Stimulated activated CD4-positive, alpha-beta T cell treated with anti-CD3 and anti-CD28 coated beads, Interleukin-1b, Interleukin-23, amount 100 ng/mL, for 1 hour (primary cell): ENCODE measurements around the gene LRP1B.

ENCODE experiments used
- DNase-seq, 2 donors: peaks; one replicate each; pipeline ENCODE4 v3.0.0-alpha.2; 2020; ENCODE audit warnings: low read depth in 2 of 2

The LRP1B gene

DNA sequence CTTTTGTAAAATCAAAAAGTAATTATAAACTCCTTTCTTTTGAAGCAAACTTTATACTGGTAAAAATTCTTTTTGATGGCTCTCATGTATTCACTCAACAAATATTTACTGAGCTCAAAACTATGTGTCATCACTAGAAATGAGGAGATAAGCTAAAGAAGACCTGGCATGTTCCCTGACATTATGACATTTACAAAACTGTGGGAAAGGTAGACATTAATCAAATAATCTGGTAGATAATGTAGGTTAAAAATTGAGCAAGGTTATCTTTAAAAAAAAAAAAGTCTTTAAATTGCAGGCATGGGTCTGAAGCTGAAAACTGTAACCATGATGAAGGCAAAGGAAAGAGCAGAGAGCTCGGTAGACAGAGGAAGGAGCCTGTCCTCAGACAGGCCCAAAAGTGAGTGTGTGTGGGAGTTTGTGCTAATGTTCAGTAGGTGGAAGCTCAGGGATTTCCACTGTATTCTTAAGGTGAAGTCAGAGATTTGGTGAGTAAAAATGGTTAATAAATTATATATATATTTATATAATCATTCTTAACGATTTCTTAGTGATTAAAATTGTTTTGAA is 612.9 kb downstream of the LRP1B start:
- no peak for DNase-seq

- no peak for DNase-seq
Observed at GRCh38 chr2:141517180-141517851, 613.5 kb downstream of the LRP1B start.

DNA sequence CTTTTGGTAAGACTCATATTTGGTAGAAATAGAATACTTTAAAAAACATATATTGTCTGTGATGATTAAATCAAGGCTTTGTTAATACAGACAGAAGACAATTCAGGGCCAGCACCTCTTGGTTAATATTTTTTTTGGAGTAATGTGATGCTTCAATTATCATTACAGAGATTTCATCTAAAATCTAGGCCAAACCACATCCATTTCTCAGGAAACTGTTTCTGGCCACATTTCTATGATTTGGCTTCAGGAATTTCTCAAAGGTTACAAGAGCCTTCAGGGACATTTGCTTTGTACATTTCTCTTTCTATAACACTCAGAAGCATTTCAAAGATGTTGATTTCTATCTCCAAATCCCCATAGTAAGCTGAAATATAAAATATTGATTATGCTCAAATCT is 614.9 kb downstream of the LRP1B start:
- no peak for DNase-seq

DNA sequence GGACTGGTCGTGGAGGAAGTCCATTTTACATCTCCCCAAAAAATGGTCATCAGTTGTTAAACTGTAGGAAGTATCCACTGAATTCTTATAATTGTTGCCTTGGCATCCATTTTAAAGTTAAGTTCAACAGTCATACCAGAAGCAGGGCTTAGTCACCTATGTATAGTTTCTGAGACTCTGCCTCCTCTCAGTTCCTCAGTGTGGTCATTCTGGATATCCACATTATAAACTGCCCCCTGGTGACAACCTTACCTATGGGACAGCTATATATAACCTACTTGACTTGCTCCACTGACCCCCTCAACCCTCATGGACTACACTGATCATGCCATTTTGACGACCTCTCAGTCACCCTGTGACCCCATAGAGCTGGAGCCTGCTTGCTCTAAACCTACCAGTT is 617.0 kb downstream of the LRP1B start:
- DNase-seq: no peak

- DNase-seq: no peak
Observed at GRCh38 chr2:141508806-141509595, 621.8 kb downstream of the LRP1B start.

DNA sequence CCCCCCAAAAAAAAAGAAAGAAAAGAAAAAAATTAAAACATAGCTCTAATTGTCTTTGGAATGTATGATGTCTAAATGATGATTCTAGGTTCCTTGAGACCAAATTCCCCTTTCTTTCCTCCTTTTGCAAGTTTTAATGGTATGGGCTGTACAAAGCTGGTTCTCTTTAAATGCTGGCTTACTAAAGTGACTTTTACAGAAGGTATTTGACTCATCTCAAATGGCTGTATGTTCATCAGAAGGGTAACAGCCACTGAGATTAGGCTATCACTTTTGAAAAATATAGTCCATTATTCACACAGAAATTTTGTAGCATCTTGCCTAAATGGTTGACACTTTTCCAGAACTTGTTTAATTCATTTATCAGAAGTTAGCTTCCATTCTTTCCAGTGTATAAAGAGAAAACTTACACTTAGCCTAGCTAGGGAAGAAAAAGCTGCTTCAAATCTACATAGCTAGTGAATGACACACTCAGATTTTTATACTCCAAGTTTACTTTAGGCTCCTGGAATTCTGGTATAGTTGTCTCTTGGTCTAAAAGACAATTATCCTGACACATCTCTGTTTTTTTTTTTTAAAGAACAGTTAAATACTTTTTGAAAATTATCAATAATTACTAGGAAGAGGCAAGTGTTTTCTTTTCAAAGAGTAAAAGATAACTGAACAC is 622.6 kb downstream of the LRP1B start:
- no peak for DNase-seq

DNA sequence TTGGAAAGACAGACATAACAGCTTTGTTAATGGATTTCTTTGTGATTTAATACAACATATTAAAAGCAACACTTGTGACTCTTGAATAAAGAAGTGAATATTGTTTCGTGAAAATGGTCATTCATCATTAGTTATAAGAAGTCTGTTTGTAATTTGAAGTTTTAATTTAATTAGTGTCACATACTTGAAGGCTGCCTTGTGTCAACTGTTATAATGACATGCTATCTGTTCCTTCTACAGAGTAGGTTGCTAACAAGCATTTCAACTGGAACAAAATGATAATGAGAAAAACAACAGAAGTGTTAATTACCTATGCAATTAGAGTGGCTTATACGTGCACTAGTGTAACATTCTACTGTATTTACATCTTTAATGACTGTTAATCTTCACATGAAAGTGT is 624.7 kb downstream of the LRP1B start:
- DNase-seq: no peak

DNA sequence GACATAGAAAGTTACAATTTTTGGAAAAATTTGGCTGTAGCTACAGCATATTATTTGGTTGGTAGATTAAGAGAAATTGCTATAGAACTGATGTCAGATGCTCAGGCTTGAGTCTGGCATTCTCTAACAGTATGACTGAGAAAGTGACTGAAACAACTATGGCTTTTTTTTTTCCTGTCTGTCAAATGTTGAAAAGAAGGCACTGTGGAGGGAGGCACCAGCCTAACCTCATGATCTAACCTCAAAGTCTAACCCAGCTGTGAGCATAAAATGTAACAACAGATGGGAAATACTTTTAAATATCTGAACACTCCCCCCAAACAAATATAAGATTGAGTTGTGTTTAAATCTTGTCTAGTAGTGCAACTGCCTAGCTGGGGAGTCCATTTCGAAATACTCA is 629.1 kb downstream of the LRP1B start:
- DNase-seq: no peak

DNA sequence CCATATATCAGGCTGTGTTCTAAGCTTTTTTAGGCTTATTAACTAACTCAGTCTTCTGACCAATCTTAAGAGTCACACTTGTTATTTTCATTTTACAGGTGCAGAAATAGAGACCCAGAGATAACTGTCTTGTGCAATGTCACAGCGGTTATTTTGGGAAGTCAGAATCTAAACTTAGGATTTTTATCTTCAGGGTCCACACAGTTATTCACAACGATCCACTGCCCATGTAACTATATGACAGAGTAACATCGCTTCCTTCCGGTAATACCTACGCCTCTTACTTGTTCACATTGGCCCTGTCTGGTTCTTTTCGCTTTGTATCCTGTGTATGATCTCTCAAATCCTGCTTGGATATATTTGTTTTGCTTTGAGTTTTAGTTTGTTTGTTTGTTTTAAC is 631.7 kb downstream of the LRP1B start:
- DNase-seq: no peak

GRCh38 chr2:141498561-141498960 is 632.3 kb downstream of the LRP1B start:
- DNase-seq: no peak

GRCh38 chr2:141497272-141497671 is 633.5 kb downstream of the LRP1B start:
- no peak for DNase-seq

GRCh38 chr2:141496810-141497209 is 634.0 kb downstream of the LRP1B start:
- no peak for DNase-seq

DNA sequence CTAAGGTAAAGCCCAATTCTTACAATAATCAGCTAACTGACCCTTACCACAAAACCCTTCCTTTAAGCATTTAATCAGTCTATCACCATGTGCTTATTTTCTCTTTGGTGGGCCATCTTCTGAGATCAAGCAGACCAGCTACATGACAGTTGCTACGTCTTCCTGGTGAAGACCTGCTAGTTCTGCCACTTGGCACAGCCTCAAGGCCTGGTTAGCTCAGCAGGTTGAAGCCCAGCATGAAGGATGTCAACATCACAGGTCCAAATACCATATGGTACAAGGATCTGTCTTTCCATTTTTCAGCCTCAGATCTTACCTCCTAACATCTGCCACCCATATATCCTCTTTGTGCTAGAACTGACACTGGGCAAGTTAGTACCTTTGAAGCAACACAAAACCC is 636.9 kb downstream of the LRP1B start:
- no peak for DNase-seq

DNA sequence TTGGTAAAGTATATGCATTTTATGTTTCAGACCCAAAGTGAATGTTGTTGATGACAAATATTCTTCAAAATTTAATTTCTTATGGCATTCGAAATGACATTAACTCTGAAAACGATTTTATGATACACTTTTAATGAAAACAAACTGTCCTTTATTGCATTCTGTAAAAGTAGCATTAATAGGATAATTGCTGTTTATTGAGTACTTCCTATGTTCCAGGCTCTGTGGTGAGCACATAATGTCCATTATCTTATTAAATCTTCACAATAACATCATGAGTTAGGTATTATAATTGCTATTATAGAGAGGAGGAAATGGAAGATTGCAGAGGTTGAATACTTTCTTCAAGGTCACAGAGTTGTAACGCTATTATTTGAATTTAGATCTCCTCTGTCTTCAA is 638.0 kb downstream of the LRP1B start:
- DNase-seq: no peak

DNA sequence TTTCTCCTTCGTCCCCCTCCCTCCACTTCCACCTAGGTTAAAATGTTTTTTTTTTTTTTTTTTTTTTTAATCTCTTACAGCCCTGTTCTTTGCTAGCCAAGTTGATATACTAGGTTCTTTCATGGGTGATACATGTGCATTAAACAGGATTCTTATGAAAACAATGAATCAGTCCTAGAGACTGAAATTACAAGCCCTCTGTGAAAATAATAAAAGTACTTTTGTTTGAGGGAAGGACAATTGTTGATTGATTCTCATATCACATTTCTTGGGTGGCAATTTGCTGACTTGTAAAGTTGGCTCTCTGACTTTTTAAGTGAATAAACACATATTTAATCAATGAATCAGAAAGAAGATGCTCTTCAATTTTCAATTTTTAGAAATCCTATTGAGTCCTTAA is 639.9 kb downstream of the LRP1B start:
- no peak for DNase-seq

DNA sequence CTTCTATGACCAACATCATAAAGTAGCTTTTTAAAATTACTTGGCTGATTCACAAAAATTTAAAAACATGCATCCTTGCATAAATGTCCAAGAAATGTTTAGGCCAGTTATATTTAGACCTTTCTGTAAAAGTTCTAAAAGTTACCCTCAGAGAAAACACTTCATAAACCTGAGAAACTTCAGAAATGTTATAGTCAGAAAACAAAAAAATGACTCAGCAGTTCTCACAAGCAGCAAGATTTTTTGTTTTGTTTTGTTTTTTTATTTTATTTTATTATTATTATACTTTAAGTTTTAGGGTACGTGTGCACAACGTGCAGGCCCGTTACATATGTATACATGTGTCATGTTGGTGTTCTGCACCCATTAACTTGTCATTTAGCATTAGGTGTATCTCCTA is 648.1 kb downstream of the LRP1B start:
- DNase-seq: no peak

GRCh38 chr2:141475801-141476200 is 655.0 kb downstream of the LRP1B start:
- no peak for DNase-seq

DNA sequence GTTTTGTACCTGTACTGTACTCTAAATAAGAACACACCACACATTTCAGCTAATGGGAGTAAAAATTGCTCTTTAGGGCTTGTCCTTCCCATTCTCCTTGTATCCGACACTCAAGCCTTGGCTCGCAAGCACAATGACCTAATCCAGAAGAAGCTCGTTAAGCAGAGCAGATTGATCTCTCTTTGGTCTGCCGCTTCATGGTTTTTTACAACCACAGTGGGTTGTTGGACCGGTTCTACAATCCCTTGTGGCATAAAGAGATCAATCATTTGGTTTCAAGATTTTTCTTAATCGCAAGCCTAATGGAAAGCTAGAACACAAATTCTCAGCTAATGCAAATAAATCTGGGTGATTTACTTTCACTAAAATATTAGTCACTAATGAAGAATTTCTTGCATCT is 662.1 kb downstream of the LRP1B start:
- DNase-seq: no peak

DNA sequence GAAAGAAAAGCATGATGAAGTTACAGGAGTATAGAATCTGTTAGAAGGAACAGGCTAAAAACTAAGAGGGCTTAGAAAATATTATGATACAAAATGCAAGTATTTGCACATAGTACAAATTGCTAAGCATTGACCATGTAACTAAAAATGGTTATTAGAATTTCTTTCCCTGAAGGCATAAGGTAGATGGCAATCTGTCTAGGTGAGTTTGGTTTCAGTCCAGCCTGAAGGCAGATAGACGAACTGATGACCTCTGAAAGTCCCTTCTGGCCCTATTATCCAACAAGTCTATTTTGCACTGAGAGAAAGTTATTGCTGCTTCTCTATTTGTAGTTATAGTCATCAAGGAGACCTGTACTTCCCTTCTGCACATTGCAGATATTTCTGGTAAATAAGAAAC is 663.5 kb downstream of the LRP1B start:
- DNase-seq: no peak

- DNase-seq: no peak
Observed at GRCh38 chr2:141464995-141465394, 665.8 kb downstream of the LRP1B start.

DNA sequence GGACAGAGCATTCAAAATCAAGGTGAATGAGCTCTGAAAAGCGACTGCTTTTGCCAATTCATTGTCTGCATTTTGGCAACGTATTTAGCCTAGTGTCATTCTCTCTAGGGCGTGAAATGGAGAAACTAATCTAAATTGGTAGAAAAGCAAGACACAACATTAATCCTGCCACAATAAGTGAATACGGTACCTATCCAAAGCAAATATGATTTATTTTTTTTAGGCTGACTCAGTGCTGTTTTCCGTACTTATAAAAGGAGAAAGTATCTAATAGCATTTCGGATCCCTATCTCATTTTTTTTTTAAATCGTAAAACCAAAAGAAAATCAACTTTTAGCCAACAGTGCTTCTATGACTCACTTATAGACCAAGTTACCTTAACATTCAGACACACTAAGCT is 672.5 kb downstream of the LRP1B start:
- DNase-seq: no peak

DNA sequence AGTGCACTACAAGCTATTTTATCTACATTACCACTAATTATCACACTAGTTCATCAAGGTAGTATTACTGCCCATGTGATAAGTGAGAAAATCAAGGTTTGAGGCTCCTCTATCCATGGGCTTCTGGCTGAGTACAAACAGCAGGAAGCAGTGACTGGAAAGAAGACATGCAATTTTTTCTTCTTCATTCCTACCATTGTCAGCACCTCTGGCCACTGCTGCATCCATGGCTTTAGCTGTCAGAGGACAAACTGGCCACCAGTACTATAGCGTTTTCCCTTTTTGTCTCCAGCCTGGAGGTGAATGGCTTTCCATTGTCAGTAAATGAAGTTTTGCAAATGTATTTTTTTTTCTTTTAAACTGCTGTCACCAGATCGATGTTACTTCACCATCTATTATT is 674.9 kb downstream of the LRP1B start:
- DNase-seq: no peak
